ENCODE measurements around the gene SMIM13. TPM values are rescaled to one million over a fixed set of nuclear protein-coding genes. Genes with fewer than 3 reads are reported as not detected.

SMIM13 gene
- total RNA-seq, 2 experiments from 2014 or later: 13.9 to 19.0 TPM

DNA sequence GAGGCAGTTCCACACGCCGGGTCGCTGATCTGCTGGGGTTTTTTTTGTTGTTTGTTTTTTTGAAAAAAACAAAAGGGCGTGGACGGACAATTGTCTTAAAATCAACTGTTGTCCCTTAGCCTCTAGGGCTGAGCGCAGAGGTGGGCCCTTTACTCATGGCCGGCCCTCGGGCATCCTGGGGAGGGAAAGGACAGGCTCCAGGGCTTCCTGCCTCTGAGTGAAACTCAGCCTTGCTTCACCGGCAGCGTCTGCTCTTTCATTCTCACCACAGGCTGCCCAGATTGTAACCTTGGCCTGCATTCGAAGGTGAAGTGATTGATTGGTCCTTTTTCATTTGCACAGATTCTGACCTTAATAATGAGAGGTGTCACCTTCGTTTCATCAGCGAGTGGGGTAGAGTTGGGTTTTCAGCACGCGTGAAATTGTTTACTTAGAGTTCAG is 797 bp downstream of the SMIM13 start:
- no TSS peak for BruUV-seq (replicated peaks)
- CTCF ChIA-PET (ENCODE audit: unreplicated experiment): no interaction called here
- Histone ChIP-seq H3K9me2 (ENCODE audit: insufficient read depth, low read length) (no peaks in the 10 kb centered on the region), H3K4me1 (ENCODE audit: insufficient read depth, low read length, poor library complexity, severe bottlenecking) (peaks cover 31% of the 10 kb centered on the region), H2AFZ (ENCODE audit: low read length) (peak overlapping the region; percentile 89), H3K9me3 (ENCODE audit: low read length) (no peaks in the 10 kb centered on the region), H3K4me2 (ENCODE audit: low read length) (peak overlapping the region; percentile 93), H3K4me3 (ENCODE audit: low read depth, low read length, poor library complexity, severe bottlenecking) (peak overlapping the region; percentile 72), H3K79me2 (ENCODE audit: insufficient read depth, low read depth, low read length) (peaks cover 49% of the 10 kb centered on the region), H3K36me3 (ENCODE audit: insufficient read depth, low read length) (peaks cover 21% of the 10 kb centered on the region), H4K20me1 (ENCODE audit: insufficient read depth, low read length) (peaks cover 6% of the 10 kb centered on the region; the same call in 1 of the 2 replicates), H3K27ac (ENCODE audit: low read depth, low read length, poor library complexity, severe bottlenecking) (peak overlapping the region; percentile 70)
- no peak for TF ChIP-seq CTCF (conservative IDR thresholded peaks at IDR 0.05; ENCODE audit: low read length)
- no peak for TF ChIP-seq EZH2phosphoT487 (IDR thresholded peaks at IDR 0.05; ENCODE audit: borderline replicate concordance, low read depth, low read length)
- POLR2A ChIA-PET: interaction anchor here (0.8 to 1.0 kb wide), 3 partner anchors 206 to 447 kb away, joined by 3 read pairs; no protein-coding TSS in a partner anchor
- peak; percentile 74 for DNase-seq (ENCODE audit: low spot score)
- intact Hi-C loops (cut with micrococcal nuclease; ENCODE audit: unreplicated experiment): loop anchor here (2.0 to 5.0 kb wide), 4 partner anchors 192 to 562 kb away; no protein-coding TSS in a partner anchor

- peak overlapping the region; percentile 93 for H3K4me2 ChIP-seq (ENCODE audit: low read length)
- H3K9me3 ChIP-seq (ENCODE audit: low read length): no peaks in the 10 kb centered on the region
- no TSS peak for BruUV-seq (replicated peaks)
- peaks cover 31% of the 10 kb centered on the region for H3K4me1 ChIP-seq (ENCODE audit: insufficient read depth, low read length, poor library complexity, severe bottlenecking)
- H4K20me1 ChIP-seq (ENCODE audit: insufficient read depth, low read length): peaks cover 6% of the 10 kb centered on the region; the same call in 1 of the 2 replicates
- H2AFZ ChIP-seq (ENCODE audit: low read length): peak overlapping the region; percentile 89; the same call in 1 of the 2 replicates
- no peak for TF ChIP-seq CTCF (conservative IDR thresholded peaks at IDR 0.05; ENCODE audit: low read length)
- no peak for TF ChIP-seq EZH2phosphoT487 (IDR thresholded peaks at IDR 0.05; ENCODE audit: borderline replicate concordance, low read depth, low read length)
- ChIA-PET CTCF (ENCODE audit: unreplicated experiment) (no interaction called here), POLR2A (interaction anchor here (0.8 to 1.4 kb wide), 6 partner anchors 10 to 447 kb away, joined by 3 to 6 read pairs (median 3); no protein-coding TSS in a partner anchor)
- peak overlapping the region; percentile 72 for H3K4me3 ChIP-seq (ENCODE audit: low read depth, low read length, poor library complexity, severe bottlenecking)
- no peaks in the 10 kb centered on the region for H3K9me2 ChIP-seq (ENCODE audit: insufficient read depth, low read length)
- intact Hi-C loops (cut with micrococcal nuclease; ENCODE audit: unreplicated experiment): loop anchor here (2.0 to 5.0 kb wide), 4 partner anchors 193 to 563 kb away; no protein-coding TSS in a partner anchor
- H3K36me3 ChIP-seq (ENCODE audit: insufficient read depth, low read length): peaks cover 26% of the 10 kb centered on the region
- no peak for DNase-seq (ENCODE audit: low spot score)
- H3K79me2 ChIP-seq (ENCODE audit: insufficient read depth, low read depth, low read length): peaks cover 53% of the 10 kb centered on the region
- H3K27ac ChIP-seq (ENCODE audit: low read depth, low read length, poor library complexity, severe bottlenecking): peak overlapping the region; percentile 70
These were observed 1.3 kb downstream of the SMIM13 start for GRCh38 chr6:11094941-11095340.

GRCh38 chr6:11096109-11096508 is 2.5 kb downstream of the SMIM13 start:
- Histone ChIP-seq H3K27ac (ENCODE audit: low read depth, low read length, poor library complexity, severe bottlenecking) (peak overlapping the region; percentile 70), H3K4me3 (ENCODE audit: low read depth, low read length, poor library complexity, severe bottlenecking) (peak overlapping the region; percentile 72), H2AFZ (ENCODE audit: low read length) (no peak overlapping the region), H4K20me1 (ENCODE audit: insufficient read depth, low read length) (peaks cover 6% of the 10 kb centered on the region; the same call in 1 of the 2 replicates), H3K36me3 (ENCODE audit: insufficient read depth, low read length) (peaks cover 38% of the 10 kb centered on the region), H3K9me3 (ENCODE audit: low read length) (peaks cover 8% of the 10 kb centered on the region; the same call in 1 of the 2 replicates), H3K9me2 (ENCODE audit: insufficient read depth, low read length) (no peaks in the 10 kb centered on the region), H3K4me2 (ENCODE audit: low read length) (peak overlapping the region; percentile 93), H3K4me1 (ENCODE audit: insufficient read depth, low read length, poor library complexity, severe bottlenecking) (peaks cover 30% of the 10 kb centered on the region), H3K79me2 (ENCODE audit: insufficient read depth, low read depth, low read length) (peaks cover 65% of the 10 kb centered on the region)
- CTCF ChIA-PET (ENCODE audit: unreplicated experiment): no interaction called here
- POLR2A ChIA-PET: interaction anchor here (0.6 to 1.4 kb wide), 8 partner anchors 9 to 397 kb away, joined by 3 to 9 read pairs (median 4); no protein-coding TSS in a partner anchor
- DNase-seq (ENCODE audit: low spot score): peak; percentile 55
- no TSS peak for BruUV-seq (replicated peaks)
- TF ChIP-seq EZH2phosphoT487 (IDR thresholded peaks at IDR 0.05; ENCODE audit: borderline replicate concordance, low read depth, low read length) (no peak), CTCF (conservative IDR thresholded peaks at IDR 0.05; ENCODE audit: low read length) (no peak)
- intact Hi-C loops (cut with micrococcal nuclease; ENCODE audit: unreplicated experiment): no loop called here

Data from OCI-LY7 (cell line).